HG02798 (cell line): ENCODE data around the gene DNAJC13.
A peak's percentile ranks its signal among the peaks of the same experiment; 100 is the strongest.

Experiments
- ATAC-seq: cut with Tn5 transposase; IDR thresholded peaks from one replicate; pipeline ENCODE4 v1.9.1; 2021; ENCODE audit warnings: mild to moderate bottlenecking; ENCODE audit not compliant: unreplicated experiment, poor library complexity

DNAJC13 gene

DNA sequence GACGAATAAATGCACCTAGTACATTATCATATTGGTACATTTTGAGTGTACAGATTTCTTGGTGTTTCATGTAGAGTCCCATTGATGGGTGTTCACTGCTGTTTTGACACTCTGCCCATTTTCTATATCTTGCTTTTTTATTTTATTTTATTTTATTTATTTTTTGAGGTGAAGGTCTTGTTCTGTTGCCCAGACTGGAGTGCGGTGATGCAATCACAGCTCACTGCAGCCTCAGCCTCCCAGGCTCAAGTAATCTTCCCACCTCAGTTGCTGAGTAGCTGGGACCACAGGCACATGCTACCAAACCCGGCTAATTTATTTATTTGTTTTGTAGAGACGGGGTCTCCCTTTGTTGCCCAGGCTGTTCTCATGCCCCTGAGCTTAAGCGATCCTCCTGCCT is 44.2 kb downstream of the DNAJC13 start:
- no peak for ATAC-seq

DNA sequence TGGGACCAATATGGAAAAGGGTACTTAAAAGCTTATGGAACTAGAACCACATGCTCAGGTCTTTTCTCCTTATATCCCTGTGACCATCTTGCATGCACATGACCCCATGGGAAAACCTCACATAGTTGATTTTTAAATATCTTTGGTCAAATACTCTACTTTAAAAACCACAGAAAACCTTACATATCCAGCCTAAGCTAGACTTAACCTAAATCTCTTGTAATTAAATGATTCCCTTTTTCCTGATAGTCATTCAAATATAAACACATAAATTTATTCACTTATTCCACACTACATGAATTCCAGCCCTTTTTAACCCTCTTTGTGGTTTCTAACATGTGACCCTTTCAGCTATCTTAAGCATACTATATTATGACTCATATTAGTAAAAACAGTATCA is 46.8 kb downstream of the DNAJC13 start:
- no peak for ATAC-seq

DNA sequence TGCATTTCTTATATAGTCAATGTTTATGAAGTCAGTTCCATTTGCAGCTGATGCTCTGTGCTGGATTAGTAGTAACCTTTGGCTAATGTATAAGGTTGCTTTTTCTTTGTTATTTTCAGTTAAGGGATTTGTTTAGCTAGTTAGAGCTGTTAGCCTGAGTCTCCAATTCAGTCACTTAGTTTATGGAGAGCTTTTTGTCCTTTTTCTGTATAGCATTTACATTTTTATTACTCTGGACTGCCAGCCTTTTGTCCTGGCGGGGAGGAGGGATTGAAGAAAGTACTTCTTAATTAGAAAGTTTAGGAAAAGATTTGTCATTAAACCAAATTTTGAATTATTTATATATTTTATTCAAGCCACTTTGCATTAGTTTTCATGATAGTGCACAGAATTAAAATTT is 52.0 kb downstream of the DNAJC13 start:
- no peak for ATAC-seq

DNA sequence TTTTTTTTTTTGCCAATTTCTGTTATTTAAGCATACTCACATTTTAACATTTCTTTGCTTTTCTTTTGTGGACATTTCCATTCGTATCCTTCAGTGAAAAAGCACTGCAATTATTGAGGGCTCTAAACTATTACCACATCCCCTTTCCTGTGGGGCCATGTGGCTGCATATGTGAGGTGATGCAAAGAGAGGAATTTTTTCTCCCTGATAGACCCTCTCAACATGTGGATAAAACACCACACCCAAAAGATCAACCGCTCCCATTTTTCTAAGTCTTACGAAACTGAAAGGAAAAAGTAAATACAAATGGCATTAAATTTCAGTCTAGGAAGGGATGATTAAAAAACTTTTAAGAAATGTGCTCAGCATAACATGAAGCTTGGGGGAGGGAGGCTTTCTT is 68.8 kb downstream of the DNAJC13 start:
- no peak for ATAC-seq

DNA sequence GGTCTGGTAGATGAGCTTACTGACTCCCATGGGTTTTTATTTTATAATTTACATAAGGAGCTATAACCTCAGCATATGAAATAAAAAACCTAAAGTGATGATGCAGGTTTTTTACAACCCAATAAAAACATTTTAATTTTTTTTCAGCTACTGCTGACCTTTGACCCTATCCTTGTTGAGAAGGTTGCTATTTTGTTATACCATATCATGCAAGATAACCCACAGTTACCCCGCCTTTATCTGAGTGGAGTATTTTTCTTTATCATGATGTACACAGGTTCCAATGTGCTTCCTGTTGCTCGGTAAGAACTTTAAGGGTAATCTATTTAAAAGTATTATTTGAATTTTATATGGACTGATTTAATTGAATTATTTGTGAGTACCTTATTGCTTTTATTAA is 70.8 kb downstream of the DNAJC13 start:
- no peak for ATAC-seq

DNA sequence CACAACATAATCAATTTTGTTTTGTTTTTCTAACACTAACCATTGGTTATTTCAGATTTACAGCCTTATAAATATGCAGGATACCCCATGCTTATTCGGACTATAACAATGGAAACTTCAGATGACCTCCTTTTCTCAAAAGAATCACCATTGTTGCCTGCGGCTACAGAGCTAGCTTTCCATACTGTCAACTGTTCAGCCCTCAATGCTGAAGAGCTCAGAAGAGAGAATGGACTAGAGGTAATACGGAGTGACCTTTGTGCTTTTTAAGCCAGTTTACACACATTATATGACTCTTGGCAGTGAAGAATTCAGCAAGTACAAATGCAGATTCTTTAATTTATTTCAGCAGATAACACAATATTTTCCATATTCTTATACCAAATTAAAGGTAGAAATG is 81.8 kb downstream of the DNAJC13 start:
- ATAC-seq: no peak

DNA sequence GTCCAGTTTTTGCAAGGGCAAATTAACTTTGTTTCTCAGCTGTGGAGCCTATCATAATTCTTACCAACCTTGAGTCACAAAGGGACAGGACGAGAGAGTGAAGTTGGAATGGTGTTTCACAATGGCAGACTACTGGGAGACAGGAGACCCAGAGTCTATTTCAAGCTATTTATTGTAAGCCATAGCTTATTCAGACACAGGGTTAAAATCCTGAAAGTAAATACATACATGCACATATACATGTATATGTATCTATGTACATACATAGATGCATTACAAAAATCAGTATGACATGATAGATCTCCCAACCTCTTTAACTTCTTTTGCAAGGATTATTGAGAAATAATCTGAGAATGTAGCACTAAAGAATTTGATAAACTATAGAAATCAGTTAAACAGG is 86.3 kb downstream of the DNAJC13 start:
- ATAC-seq: no peak

DNA sequence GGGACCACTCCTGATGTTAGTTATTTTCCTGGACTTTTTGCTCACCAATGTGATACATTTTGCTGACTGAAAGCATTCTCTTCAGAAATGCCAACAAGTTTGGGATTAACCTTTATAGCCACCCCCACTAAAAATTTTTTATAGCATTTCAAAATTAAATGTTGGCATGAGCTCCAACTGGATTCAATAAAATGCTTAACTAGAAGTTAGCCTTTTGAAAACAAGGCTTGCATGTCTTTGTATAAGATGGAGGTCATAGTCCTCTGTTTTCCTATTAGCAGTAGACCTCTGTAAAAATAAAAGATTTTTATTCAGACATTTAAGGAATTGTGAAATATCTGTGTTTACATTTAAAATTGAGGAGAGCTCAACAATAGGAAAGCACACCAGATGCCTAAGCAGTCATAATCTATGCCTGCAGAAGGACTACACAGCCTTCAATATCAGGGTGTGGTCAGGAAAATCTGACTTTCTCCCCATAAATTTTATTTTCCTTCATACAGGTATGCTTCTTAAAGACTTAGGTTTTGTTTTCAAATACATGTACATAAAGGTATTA is 87.2 kb downstream of the DNAJC13 start:
- ATAC-seq: no peak

DNA sequence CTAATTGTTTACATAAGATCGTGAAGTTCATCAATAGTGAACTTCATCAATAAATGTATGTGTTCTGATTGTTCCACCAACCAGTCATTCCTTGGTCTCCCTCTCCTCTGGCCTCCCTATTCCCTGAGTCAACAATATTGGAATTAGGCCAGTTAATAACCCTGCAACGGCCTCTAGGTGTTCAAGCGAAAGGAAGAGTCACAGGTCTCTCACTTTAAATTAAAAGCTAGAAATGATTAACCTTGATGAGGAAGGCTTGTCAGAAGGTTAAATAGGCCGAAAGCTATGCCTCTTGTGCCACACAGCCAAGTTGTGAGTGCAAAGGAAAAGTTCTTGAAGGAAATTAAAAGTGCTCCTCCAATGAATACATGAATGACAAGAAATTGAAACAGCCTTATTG is 90.4 kb downstream of the DNAJC13 start:
- ATAC-seq: no peak

DNA sequence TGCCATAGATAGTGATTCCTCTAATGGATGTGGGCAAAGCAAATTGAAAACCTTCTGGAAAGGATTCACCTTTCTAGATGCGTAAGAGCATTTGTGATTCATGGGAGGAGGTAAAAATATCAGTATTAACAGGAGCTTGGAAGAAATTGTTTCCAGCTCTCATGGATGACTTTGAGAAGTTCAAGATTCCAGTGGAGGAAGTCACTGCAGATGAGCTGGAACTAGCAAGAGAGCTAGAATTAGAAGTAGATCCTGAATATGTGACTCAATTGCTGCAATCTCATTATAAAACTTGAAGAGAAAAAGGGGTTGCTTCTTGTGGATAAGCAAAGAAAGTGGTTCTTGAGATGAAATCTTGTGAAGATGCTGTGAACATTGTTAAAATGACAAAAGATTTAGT is 91.8 kb downstream of the DNAJC13 start:
- no peak for ATAC-seq

DNA sequence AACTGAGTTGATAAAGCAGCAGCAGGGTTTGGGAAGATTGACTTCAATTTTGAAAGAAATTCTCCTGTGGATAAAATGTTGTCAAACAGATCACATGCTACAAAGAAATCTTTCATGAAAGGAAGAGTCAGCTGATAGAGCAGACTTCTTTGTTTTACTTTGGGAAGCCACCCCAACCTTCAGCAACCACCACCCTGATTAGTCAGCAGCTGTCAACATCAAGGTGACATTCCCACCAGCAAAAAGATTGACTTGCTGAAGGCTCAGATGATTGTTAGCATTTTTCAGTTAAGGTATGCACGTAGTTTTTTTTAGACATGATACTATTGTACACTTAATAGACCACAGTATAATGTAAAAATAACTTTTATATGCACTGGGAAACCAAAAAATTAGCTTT is 92.2 kb downstream of the DNAJC13 start:
- no peak for ATAC-seq

DNA sequence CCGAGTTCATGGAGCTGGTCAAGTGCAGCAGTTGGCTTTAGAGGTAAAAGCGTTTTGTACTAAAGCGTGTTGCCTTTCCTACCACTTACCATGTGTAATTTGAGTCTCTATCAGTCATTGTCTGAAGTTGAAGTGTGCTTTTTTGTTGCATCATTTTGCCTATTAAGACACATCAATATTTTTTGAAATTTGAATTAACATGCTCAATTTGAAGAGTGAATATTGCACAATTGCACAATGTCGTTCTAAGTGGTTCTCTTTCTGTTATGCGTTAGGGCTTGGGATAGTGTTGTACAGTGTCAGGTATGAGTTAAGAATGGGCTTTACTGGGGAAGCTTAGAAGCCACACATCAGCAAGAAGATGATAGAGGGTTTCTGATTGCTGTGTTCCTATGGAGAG is 95.8 kb downstream of the DNAJC13 start:
- no peak for ATAC-seq

DNA sequence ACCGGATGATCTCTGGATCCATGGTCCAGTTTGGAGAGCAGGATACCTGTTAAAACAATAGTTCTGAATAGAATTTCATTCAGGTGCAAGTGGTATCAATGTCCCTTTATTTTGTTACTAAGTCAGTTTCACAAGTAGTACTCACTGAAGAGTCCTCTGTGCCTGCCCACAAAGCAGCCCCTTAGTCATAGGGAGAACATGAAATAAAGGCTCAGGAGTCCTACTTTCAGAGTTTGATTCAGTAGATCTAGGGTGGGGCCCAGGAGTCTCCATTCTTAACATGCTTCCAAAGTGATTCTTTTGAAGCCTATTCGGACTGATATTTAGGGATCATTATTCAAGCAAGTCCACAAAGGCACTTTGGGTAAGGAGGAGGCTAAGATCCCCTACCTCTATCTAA is 100.0 kb downstream of the DNAJC13 start:
- ATAC-seq: no peak

DNA sequence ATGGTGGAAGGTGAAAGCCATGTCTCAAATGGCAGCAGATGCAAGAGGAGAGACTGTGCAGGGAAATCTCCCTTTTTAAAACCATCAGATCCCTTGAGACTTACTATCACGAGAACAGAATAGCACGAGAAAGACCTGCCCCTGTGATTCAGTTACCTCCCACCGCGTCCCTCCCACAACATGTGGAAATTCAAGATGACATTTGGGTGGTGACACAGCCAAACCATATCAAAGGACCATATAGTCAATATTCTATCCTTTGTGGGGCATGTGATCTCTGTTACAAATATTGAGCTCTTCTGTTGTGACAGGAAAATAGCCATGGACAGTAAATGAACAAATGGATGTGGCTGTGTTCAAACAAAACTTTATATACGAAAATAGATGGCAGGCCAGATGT is 102.6 kb downstream of the DNAJC13 start:
- no peak for ATAC-seq

DNA sequence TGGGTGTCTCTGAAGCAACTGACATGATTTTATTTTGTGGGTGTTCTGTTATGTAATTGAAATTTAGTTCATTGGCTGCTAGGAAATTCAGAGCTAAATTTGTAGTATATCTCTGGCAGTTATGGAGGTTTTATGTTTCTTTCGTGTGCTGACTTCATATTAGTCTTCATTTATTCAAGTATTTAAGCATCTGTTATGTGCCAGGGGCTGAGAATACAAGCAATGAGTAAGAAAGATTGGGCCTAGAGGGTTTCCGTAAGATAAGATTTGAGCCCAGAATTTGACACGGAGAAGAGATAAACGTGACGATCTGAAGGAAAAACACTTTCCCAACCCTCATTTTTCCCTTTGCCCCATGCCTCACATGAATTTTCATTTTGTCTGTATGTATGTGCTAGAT is 104.6 kb downstream of the DNAJC13 start:
- no peak for ATAC-seq

DNA sequence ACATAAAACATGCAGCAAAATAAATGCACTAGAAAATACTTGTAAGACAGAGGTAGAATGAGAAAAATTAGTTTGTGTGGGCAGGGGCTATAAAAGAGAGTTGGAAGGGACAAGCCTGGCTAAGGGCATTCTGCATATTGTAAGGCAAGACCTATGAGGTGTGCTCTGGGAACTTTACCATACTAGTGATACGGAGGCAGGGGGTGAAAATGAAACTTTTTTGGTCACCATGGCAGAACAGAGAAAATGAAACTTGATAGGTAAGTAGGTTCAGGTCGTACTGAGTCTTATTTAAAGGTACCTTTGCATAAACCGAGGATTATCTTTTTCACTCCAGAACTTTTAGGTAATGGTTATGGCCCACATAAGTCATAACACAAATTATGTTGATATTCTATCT is 105.1 kb downstream of the DNAJC13 start:
- peak; percentile 83 for ATAC-seq

DNA sequence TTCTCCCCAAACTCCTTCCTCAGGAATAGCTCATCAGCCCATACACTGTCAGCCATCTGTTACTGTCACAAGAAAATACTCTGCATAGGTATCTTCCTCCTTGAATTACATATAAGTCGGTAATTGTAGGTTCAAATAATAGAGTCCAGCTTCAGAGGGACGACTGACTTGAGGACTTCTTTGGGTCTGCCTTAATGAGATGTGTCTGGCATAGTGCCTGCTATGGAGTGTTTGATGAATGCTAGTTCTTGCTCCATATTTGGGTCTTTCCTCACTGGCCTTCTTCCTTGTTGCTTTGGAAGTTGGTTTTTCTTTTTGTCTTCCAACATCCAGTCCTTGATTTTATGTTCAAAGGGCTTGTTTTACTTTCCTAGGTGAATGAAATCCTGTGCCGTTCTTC is 113.3 kb downstream of the DNAJC13 start:
- ATAC-seq: no peak

DNA sequence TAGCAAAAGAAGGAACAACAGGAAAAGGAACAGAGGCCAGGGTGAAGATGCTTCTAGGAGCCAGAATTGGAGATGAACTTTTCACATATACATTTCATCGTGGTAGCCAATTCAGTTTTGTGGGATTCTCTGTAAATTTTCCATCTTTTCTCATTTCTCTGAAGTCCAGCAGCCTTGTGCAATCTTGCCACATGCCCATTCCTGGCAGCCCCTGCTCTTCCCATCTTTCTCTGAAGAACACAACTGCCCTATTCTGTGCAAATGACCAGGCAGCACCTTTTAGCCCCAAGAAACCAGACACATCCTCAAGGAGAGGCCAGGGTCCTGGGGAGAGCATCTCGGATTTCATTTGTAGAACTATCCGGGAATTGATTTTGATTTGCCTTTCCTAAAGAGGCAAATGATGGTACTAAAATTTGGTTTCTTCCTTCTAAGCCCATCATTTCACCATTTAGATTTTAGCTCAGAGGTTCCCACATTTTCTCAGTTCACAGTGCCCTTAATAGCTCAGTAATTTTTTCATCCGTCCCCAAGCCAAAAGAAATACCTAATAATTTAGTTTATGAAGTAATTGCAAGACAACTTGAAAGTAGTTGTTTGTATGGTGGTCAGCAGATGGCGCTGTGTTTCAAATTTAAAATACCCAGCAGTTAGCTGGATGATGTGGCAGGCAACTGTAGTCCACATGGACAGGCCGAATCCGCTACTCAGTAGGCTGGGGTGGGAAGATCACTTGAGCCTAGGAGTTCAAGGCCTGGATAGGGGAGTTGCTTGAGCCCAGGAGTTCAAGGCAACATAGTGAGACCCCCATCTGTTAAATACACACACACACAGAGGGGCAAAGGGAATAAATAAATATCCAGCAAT is 118.5 kb downstream of the DNAJC13 start:
- ATAC-seq: peak; percentile 68

DNA sequence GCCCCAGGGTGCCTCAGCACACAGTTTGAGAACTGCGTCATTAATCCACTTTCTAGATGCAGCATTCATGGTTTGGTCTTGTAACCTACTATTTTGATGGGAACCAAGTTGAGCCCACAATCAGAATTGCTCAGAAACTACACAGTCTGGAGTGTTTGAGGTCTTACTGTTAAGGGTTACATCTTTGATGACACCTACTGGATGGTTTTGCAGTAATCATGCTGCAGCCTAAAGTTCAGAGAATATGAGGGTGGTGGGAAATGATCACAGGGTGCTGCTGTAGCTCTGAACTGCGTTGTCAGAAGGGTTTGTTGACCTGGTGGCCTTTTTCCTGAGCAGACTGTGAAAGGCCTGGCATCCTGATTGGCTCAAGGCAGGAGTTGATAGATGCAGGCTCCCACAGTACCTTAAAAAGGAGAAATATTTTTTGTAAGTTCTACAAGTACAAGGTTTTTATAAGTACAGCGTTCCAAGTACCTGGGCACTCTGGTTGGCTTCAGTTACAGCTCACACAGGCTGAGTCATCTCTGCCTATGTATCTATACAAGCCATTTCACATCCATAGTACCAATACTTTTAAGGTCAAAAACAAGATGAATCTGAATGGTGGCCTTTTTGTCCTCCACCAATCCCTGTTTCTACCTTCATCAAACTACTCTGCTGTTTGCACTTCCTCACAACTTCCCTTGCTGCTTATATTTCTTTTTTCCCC is 119.3 kb downstream of the DNAJC13 start:
- no peak for ATAC-seq

DNA sequence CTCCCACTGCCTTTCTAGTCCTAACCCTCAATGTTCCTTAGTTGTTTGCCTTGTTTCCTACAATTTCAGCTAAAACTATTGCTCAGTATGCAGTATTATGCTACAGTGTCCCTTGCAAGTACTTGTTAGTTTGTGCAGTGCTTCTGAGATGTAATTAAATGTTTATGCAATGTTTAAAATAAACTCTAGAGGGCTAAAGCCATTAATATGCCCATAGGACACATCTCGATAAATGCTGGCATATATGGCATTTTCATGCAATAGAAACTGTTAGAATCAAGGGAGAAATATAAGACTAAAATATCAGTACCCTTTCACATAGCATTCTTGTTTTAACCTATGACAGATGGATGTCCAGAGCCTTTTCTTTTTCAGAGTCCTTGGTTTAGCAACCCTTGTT is 120.0 kb downstream of the DNAJC13 start:
- no peak for ATAC-seq

DNA sequence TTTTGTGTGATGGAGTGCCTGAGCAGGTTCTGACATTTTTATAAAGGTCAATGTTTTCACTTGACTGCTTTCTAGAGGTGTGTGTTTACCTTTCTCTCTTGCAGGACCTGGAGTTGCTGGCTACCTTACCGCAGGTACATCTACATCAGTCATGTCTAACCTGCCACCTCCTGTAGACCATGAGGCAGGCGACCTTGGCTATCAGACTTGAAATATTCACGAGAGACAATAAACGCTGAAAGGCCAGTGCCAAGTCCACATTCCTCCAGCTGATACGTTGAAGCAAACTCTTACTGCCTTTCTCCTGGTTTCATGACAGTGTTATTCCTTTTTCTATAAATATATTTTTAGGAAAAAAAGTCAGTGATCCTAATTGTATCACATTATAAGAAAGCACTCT is 120.8 kb downstream of the DNAJC13 start:
- no peak for ATAC-seq

DNA sequence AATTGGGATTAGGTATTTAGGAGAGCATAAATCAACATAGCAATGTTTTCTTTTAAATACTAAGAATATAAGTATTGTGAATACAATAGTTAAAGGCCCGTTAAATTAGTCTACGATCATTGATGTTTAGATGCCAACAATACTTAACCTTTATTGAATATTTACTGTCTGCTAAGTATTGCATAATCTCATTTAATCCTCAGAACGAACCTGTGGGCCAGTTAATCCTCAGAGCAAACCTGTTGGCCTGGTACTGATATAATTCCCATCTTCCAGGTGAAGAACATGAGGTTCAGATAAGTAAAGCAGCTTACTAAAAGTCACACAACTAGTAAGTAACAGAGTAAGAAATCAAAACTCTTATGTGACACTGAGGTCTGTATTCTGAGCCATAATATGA is 122.4 kb downstream of the DNAJC13 start:
- no peak for ATAC-seq
